ENCODE results near the gene ITGB3. TPM values are rescaled to one million over a fixed set of nuclear protein-coding genes. Genes with fewer than 3 reads are reported as not detected.

Gene ITGB3
- total and polyA plus RNA-seq, 3 donors from 2014 or later, result 6.9 to 10.3 (median 7.6) TPM

GRCh38 chr17:47279062-47279801 lies 25.6 kb downstream of the ITGB3 start:
- H3K27ac ChIP-seq, result peak overlapping the region; percentile 36 to 84
- 42 to 55% methylated on average over 10 of the region's 10 CpGs for WGBS, 2 donors
- H3K27me3 ChIP-seq, result no peaks in the 10 kb centered on the region
- no peak overlapping the region for H3K4me3 ChIP-seq
- no peak for DNase-seq
- H3K4me1 ChIP-seq, result peaks cover 40% of the 10 kb centered on the region
- no peaks in the 10 kb centered on the region for H3K36me3 ChIP-seq (ENCODE audit: low read depth, missing control alignments)
- TF ChIP-seq, protein P1, sequence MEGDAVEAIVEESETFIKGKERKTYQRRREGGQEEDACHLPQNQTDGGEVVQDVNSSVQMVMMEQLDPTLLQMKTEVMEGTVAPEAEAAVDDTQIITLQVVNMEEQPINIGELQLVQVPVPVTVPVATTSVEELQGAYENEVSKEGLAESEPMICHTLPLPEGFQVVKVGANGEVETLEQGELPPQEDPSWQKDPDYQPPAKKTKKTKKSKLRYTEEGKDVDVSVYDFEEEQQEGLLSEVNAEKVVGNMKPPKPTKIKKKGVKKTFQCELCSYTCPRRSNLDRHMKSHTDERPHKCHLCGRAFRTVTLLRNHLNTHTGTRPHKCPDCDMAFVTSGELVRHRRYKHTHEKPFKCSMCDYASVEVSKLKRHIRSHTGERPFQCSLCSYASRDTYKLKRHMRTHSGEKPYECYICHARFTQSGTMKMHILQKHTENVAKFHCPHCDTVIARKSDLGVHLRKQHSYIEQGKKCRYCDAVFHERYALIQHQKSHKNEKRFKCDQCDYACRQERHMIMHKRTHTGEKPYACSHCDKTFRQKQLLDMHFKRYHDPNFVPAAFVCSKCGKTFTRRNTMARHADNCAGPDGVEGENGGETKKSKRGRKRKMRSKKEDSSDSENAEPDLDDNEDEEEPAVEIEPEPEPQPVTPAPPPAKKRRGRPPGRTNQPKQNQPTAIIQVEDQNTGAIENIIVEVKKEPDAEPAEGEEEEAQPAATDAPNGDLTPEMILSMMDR (IDR thresholded peaks at IDR 0.05), result no peak
- TF ChIP-seq POLR2A (IDR thresholded peaks at IDR 0.05), result no peak
- H3K9me3 ChIP-seq, result no peaks in the 10 kb centered on the region
- intact Hi-C loops (cut with DNase I; ENCODE audit: low total_unique reads), result no loop called here

- no peak for TF ChIP-seq POLR2A (IDR thresholded peaks at IDR 0.05)
- TF ChIP-seq, protein P1 (IDR thresholded peaks at IDR 0.05), result no peak
- H3K4me1 ChIP-seq, result peaks cover 35% of the 10 kb centered on the region
These were observed 26.6 kb downstream of the ITGB3 start for GRCh38 chr17:47280072-47280811.

DNA sequence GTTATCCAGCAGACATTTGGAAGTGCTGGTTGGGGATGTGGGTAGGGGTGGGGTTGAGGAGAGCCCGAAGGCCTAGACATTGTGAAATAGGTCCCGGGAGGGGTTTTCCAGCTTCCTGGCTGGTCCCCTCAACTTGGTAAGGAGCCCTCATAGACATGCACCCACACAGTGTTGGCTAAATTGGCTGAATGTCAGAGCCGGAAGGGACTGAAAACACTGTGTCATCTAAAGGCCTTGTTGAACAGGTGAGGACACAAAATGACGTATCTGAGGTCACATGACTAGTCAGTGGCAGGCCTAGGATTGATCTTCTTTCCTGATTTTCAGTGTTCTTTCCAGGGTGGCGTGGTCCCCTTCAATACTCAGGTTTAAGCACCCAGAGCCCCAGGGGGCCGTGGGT lies 27.6 kb downstream of the ITGB3 start:
- no peaks in the 10 kb centered on the region for H3K27me3 ChIP-seq
- TF ChIP-seq, protein P1 (IDR thresholded peaks at IDR 0.05), result no peak
- no peak for TF ChIP-seq POLR2A (IDR thresholded peaks at IDR 0.05)
- WGBS, 2 donors, result 90 to 94% methylated on average over 6 of the region's 6 CpGs
- H3K36me3 ChIP-seq (ENCODE audit: low read depth, missing control alignments), result no peaks in the 10 kb centered on the region
- H3K4me1 ChIP-seq, result peaks cover 25% of the 10 kb centered on the region
- no peak for DNase-seq
- no peak overlapping the region for H3K4me3 ChIP-seq
- no peak overlapping the region for H3K27ac ChIP-seq
- no peaks in the 10 kb centered on the region for H3K9me3 ChIP-seq
- intact Hi-C loops (cut with DNase I; ENCODE audit: low total_unique reads), result no loop called here

More at GRCh38 chr17:47280072-47280811, 26.6 kb downstream of the ITGB3 start:
- Histone ChIP-seq H3K9me3 (no peaks in the 10 kb centered on the region), H3K36me3 (ENCODE audit: low read depth, missing control alignments) (no peaks in the 10 kb centered on the region), H3K27ac (peak overlapping the region; percentile 21 to 84), H3K4me3 (no peak overlapping the region), H3K27me3 (no peaks in the 10 kb centered on the region)
- intact Hi-C loops (cut with DNase I; ENCODE audit: low total_unique reads), result no loop called here
- 94% methylated on average over 7 to 14 of the region's 14 CpGs for WGBS, 2 donors
- no peak for DNase-seq

- no peak overlapping the region for H3K27ac ChIP-seq
- H3K36me3 ChIP-seq (ENCODE audit: low read depth, missing control alignments), result no peaks in the 10 kb centered on the region
- no peak overlapping the region for H3K4me3 ChIP-seq
- intact Hi-C loops (cut with DNase I; ENCODE audit: low total_unique reads), result no loop called here
- peaks cover 2% of the 10 kb centered on the region for H3K4me1 ChIP-seq
- no peaks in the 10 kb centered on the region for H3K9me3 ChIP-seq
- 91 to 97% methylated on average over 6 of the region's 6 CpGs for WGBS, 2 donors
- DNase-seq, result no peak
- no peaks in the 10 kb centered on the region for H3K27me3 ChIP-seq
- TF ChIP-seq, protein P1 (IDR thresholded peaks at IDR 0.05), result no peak
- TF ChIP-seq POLR2A (IDR thresholded peaks at IDR 0.05), result no peak
These were observed 31.4 kb downstream of the ITGB3 start for GRCh38 chr17:47285003-47285402.
